HG02642 (cell line): Measurements from ENCODE around the gene GP1BA.

ENCODE experiments used
- ATAC-seq: cut with Tn5 transposase; IDR thresholded peaks from one replicate; pipeline ENCODE4 v1.9.1; 2021; ENCODE audit warnings: mild to moderate bottlenecking; ENCODE audit not compliant: unreplicated experiment, poor library complexity

Gene GP1BA

DNA sequence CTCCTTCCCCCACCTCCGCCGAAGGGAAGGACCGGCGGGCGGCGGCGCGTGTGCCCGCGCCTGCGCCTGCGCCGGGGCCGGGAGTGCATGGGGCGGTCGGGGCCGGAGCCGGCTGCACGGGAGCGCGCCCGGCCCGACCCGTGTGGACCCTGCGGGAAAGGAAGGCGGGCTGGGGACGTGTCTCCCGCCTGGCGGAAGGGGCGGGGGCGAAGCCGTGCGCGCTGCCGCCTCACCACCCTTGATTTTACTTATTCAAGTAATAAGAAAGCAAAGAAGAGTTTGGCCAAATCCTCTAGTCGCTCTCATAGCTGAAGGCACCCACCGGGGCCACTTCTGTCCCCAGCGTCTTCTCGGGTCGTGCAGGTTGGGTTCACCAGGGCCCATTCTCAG lies 16.8 kb downstream of the GP1BA start:
- ATAC-seq: peak; percentile 40

DNA sequence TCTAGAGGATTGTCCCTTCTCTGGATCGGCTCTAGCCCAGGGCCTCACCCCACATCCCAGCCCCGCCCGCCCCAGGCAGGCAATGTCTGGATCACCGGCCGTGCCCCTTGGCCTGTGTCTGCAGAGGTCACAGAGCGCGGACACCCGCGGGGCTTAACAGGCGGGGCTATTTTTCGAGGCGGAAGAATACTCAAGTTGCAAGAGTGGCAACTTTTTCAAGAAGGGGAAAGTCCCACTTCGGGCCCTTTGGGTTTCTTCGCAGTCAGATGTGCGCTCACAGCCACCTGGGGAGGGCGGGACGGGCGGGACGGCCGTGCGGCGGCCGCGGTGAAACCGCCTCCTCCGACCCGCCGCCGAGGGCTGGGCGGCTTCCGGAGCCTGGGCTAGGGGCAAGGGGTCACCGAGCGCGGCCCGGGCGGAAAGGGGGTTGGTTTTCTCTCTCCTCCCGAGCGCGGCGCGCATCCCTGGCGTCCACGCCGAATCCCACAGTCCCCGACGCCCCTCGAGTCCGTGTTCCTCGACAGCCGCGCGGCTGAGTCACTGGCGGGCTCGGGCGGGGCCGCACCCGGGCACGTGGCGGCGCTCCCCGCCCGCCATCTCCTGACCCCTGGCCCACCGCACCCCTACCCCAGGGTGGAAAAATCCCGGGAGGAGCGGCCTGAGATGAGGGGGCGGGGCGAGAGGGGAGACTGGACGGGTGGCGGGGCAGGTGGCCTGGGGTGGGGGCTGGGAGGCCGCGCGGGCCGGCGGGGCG lies 17.4 kb downstream of the GP1BA start:
- peak; percentile 26 for ATAC-seq

DNA sequence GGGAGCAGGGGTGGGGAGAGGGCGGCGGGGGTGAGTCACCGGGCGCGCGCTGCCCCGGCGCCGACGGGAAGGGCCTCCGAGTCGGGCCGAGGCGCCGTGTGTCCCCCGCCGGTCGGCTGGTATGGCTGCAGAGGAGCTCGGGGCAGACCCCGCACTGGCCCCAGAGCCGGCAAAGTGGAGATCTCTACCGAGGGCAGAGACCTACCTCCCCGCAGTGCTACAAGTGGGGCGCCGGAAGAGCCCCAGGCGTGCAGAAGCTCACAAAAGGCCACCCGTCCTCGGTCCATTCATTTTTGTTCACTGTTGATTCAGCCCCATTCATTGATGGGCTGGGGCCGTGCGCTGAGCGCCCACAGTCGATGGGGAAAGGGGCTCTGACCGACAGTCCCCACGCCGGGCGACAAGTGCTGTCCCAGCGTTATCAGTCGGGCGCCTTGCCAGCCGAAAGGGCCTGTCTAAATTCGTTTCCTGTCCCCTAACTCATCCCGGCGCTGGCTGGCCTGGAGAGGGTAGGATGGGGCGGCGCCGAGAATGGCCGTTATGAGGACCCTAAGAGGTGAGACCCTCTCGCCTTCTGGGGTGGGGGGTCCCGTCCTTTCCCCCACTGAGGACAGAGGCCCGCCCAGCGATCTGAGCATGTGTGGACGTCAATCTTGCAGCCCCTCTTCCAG lies 18.1 kb downstream of the GP1BA start:
- peak; percentile 8 for ATAC-seq

DNA sequence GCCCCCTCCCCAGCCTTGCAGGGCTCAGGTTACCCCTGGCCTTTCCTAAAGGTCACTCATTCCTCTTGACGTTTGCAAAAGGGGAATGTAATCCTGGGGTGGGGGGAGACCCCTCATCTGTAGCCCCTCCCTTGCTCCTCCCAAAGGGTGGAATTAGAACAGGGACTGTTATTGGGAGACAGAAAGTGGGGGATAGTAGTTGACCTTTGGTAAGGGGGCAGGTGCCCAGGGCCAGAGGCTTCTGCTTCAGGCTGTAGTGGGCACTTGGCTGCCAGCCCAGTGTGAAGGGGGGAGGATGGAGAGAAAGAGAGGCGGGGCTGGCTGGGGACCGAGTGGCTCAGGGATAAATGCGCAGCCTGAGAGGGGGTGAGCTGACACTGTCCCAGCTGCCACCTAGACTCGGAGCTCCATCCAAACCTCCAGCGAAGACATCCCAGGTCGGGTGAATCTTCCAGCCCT lies 18.7 kb downstream of the GP1BA start, which contains the start of gene ENO3:
ENO3 (plus strand) TSS at position 374 of the 459 bp plus-strand sequence. CDS start 711 bp downstream, outside the sequence.
- ATAC-seq: no peak

DNA sequence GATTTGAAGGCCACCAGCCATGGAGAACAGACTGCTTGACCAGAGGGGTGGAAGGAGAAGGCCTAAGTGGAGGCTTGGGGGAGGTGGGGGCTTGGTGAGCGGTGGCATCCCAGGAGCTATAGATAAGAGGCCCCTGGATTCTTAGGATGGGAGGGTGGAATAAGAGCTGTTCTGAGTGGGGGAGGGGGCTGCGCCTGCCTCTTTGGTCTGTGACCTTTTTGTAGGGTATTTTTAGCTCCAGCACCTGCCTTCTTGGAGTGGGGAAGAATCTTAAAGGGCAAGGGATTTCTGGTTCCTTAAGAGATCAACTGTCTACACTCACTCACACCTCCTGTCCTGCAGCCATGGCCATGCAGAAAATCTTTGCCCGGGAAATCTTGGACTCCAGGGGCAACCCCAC lies 19.4 kb downstream of the GP1BA start:
- no peak for ATAC-seq

DNA sequence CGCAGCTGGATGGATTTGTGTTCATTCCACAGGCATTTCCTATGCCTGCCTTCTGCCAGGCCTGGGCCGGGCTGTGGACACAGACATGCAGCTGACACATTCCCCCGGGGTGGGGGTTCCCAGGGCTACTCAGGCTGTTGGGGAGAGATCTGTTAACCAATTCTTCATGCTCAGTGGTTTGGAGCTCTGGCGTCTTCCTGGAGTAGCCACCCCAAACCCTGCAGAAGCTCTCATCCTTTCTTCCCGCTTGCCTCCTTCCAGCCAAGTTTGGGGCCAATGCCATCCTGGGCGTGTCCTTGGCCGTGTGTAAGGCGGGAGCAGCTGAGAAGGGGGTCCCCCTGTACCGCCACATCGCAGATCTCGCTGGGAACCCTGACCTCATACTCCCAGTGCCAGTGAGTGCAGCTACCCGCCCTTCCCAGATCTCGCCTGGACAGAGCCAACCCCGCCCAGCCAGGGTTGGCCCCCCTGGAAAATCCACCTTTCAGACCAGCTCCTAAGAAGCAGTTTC lies 21.4 kb downstream of the GP1BA start:
- no peak for ATAC-seq

DNA sequence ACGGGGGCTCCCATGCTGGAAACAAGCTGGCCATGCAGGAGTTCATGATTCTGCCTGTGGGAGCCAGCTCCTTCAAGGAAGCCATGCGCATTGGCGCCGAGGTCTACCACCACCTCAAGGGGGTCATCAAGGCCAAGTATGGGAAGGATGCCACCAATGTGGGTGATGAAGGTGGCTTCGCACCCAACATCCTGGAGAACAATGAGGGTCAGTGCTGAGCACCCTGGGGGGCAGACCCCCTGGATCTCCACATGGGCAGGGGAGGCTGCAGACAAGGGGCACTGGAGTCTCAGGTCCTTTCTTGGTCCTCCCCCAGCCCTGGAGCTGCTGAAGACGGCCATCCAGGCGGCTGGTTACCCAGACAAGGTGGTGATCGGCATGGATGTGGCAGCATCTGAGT lies 23.0 kb downstream of the GP1BA start:
- ATAC-seq: no peak

DNA sequence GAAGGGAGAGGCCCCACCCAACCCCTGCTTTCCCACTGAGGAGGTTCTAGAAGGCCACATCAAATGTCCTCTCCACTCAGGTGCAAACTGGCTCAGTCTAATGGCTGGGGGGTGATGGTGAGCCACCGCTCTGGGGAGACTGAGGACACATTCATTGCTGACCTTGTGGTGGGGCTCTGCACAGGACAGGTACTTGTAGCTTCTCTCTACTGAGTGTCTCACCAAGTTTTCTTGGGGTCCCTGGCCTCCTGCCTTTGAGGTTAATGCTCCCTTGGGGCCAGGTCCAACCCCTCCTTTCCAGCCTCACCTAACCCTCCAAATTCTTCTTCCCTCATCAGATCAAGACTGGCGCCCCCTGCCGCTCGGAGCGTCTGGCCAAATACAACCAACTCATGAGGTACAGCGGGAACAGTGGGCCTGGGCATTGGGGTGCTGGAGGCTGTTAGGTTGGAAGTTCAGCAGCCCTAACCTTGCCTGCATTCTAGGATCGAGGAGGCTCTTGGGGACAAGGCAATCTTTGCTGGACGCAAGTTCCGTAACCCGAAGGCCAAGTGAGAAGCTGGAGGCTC lies 24.5 kb downstream of the GP1BA start:
- ATAC-seq: no peak

DNA sequence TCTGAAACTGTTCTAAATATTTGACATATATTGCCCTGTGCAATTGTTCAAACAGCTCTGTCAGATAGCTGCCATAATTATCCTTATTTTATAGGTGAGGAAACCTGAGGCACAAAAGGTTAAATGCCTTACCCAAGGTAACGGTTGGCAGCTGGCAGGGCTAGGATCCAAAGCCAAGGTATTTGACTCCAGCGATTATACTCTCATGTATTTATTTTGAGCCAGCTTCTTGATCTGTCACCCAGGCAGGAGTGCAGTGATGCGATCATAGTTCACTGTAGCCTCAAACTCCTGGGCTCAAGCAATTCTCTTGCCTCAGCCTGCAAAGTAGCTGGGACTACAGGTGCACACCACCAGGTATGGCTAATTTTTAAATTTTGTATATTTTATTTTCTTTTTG lies 26.0 kb downstream of the GP1BA start:
- ATAC-seq: no peak

DNA sequence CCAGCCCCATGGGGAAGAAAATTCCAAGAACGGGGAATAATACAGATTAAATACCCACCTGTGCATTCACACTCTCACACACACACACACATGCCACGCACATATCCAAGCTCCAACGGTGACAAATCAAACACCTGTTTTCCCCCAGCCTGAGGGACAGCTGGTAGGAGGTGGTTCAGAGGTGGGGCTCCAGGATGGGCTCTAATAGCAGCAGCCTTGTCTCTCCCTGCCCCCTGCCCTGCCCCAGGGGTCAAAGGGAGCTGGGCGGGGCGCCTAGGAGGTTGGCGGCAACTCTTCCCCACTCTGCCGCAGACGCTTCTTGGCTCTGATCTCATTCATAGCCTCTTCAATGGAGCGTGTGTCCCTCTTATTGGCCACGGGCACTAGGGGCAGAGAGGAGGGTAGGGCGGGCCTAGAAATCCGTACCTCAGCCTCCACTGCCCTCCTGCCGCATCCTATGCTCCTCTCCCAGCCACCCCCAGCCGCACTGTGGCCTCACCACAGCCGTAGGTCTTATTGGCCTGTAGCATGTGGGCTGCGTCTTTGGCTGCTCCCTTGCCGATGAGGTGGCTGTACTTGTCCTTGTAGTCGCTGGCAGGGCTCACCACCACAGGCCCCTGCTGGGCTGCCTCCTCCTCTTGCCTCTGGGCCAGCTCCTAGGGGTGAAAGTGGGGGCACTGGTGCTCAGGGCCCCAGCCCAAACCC lies 27.3 kb downstream of the GP1BA start:
- no peak for ATAC-seq

DNA sequence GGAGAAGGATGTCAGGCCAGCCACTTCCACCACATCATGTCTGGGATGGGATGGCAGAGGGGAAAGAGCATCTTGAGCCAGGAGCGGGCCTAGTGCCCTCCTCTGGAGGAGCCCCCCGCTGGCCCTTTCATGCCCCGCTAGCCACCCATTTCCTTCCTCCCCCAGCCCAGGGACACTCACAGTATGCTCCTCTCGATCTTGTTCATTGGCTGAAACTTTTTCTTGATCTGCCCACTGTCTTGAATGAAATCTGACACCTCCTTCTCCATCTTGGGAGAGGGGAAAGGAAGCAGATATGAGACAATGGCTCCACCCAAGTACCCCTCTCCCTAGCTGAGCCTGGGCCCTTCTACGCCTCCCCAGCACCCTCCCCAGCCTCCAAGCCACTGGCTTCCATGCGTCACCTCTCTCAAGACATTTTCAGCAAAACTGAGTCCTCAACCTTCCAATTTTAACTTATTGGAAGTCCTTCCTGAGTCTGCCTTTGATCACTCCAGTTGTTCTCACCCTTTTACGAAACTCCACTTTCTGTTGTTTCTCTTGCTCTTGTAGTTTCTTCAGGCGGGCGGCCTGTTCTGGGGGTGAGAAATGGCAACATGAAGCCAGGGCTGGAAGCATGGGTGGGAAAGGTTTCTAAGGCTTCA lies 28.3 kb downstream of the GP1BA start:
- no peak for ATAC-seq

DNA sequence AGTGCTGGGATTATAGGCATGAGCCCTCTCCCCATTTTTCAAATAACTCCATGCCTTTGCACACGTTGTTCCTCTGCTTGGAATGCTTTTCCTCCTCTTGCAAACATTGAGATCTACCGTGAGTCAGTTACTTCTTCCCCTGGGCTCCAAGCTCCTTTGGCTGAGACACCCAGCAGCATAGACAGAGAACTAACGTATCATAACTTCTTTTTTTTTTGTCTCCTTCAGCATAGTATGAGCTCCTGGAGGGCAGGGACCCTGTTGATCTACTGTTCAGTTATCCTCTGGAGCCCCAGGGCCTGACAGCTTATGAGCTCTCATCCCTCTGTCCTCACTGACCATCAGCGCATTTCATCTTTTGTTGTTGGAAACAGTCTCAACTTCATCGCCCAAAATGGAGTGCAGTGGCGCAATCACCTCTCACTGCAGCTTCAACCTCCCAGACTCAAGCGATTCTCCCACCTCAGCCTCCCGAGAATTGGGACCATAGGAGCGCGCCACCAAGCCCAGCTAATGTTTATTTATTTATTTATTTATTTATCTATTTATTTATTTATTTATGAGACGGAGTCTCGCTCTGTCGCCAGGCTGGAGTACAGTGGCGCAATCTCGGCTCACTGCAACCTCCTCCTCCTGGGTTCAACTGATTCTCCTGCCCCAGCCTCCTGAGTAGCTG lies 33.4 kb downstream of the GP1BA start:
- no peak for ATAC-seq

DNA sequence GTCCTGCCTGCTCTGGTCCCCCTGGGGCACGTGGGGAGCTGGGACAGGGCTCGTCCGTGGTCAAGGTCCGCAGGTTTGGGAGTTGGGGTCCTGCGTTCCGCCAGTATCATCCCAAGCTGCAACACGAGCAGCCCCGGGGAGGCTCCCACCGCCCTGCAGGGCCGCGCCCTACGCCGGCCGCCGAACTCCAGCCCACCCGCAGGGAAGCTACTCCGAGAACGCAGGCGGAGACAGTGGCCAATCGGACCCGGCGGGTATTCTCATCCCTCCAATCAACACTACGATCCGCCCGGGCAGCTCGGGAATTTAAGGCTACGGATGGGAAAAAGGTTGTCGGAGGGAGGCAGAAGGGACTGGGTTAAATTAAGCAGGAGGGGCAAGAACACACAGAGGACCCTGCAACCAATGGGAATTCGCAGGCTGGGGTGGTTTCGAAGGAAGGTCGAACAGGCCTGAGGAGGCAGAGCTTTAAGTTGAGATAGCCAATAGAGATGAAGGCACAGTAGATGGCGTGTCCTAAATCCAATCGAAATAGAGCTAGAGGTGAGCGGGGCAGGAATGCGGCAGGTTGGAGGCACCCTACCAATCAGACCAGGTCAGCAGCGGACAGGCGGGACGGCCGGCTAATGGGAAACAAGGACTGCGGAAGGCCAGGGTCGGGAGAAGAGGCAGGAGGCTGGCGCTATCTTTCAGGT lies 34.9 kb downstream of the GP1BA start:
- peak; percentile 85 for ATAC-seq

DNA sequence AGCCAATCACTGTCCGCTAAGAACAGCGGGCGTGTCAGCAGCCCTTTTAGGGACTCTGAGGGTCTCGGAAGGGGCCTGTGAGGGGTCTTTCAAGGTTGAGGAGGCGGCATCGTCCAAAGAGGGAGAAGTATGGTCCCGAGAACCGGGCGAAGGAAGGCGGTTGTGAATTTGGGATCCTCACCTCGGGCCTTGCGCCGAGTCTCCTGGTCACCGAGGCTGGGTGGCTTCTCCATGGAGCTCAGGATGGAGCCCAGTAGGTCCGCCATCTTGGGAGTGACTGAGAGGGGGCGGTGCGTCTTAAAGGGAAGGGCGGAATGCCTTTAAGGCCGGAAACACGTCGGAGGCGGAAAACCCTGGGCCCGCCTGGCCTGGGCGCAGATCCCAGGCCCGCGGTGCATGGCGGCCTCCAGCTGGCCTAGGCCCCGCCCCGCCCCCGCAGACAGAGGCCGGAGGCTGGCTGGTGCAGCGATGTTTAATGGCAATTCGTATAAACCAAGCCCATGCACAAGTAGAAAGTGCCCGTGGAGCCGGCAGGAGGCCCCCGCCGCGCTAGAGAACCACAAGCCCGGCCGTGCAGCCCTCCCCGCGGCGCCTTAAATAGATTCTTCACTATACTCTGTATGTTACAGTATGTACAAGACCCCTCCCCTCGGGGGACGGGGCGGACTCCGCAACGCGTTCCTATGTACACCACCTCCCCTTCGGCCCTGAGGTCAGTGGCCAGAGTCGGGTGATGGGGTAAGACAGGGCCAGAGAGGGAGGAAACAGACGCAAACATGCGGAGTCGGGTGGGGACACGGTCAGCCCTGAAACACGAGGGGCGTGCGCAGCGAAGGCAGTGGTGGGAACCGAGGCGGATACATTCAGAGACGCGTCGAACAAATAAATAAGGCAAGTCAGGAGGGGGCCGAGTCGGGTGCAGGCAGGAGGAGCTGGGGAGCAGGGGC lies 35.7 kb downstream of the GP1BA start, which contains the start of gene SPAG7:
SPAG7 (minus strand) TSS at position 279 of the 947 bp plus-strand sequence; CDS start at position 266, 13 bp downstream.
- peak; percentile 69 for ATAC-seq

DNA sequence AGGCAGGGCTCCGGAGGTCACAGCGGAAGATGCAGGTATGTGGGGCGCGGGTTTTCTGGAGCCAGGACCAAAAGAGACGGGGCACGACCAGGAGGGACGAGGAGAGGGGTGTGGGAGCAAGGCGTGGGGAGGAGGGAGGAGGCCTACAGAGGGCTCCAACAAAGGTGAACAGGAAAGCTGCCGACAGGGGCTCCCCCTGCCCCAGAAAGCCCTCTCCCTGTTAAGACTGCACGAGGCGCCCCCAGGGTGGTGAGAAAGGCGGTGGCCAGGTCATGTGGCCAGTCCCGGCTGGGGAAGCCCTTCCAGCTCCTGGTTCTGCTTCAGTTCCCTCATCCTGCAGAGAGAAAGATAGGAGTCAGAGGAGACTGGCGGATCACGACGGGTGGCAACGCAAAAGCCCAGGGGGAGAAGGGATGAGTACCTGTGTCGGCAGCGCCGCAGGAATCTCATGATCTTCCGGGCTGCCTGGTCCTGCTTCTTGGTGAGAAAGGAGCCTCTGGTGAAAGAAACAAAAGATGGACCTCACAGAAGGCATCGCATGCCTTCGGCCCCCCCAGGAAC lies 36.5 kb downstream of the GP1BA start:
- ATAC-seq: no peak

DNA sequence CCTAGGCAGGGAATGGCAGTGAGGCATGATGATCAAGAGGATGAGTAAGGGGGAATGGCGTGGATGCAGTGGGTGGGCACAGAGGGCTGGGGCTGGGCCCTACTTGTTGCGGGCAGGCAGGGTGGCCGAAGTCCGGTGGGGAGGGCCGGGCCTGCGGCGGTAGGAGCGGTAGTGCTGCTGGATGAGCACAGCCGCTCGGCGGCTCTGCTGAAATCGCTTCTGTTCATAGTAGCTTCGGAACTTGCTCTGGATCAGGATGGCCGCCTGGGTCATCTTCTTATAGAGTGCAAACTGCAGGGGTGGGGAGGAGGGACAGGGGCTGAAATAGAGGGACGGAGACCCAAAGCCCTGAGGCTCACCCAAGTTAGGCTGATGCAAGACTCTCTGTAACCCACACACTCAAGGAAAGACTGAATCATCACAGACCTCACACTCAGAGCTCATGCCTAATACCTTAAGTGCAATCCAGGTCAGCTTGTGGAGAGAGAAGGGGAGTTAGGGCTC lies 37.0 kb downstream of the GP1BA start:
- ATAC-seq: no peak

DNA sequence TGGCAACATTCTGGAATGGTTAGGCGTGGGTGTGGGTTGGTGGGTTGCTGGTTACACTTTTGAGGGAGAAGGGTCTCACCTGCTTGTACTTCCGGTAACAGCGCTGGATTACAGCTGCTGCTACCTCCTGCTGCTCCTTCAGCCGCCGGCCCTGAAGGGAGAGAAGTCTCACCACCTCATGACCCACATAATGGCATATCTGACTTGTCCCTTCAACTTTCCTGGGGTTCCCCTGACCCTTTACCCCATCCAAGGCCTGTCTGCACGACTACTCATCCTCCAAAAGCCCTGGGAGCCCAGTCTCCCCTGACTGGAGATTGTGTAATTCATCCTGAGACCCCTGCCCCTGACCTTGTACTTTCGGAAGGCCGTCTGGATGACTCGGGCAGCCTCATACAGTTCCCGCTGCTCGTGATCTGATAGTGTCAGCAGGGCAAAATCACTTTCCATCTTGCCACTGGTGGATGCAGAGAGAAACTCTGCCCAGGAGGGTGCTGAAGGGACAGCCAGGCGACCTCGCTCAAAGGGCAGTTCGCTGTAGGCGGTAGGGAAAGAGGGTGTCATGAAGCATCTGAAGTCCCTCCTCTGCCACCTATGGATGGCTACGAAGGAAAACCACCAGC lies 37.6 kb downstream of the GP1BA start:
- ATAC-seq: no peak
